NCI-H1930 (cell line): ENCODE measurements around the gene DDX5.
"Not testable (repeated sequence)": the region's sequence is repeated elsewhere in the genome, so short reads cannot be mapped to it uniquely, and the experiment has no call there.

ENCODE experiments used
- DNase-seq, 2 experiments: peaks; one replicate each; lab custom pipeline; 2025; lab: John Stamatoyannopoulos, UW

DDX5 gene

GRCh38 chr17:64492481-64493109, 13.5 kb downstream of the DDX5 start:
- DNase-seq: no peak

GRCh38 chr17:64491994-64492393, 14.1 kb downstream of the DDX5 start:
- no peak for DNase-seq

- DNase-seq: no peak
These were observed 14.8 kb downstream of the DDX5 start for GRCh38 chr17:64491034-64491860.

GRCh38 chr17:64488301-64488700, 17.8 kb downstream of the DDX5 start:
- DNase-seq: no peak

GRCh38 chr17:64484380-64484779, 21.7 kb downstream of the DDX5 start:
- DNase-seq: no peak

GRCh38 chr17:64480951-64481350, 25.1 kb downstream of the DDX5 start:
- DNase-seq: no peak

- DNase-seq: no peak
These were observed 28.2 kb downstream of the DDX5 start for GRCh38 chr17:64477849-64478248.

GRCh38 chr17:64472564-64472963, 33.5 kb downstream of the DDX5 start:
- DNase-seq: no peak

GRCh38 chr17:64471440-64471839, 34.6 kb downstream of the DDX5 start:
- DNase-seq: no peak

GRCh38 chr17:64470625-64471024, 35.5 kb downstream of the DDX5 start:
- DNase-seq: no peak

GRCh38 chr17:64466834-64467233, 39.3 kb downstream of the DDX5 start:
- DNase-seq: not testable (repeated sequence)

- DNase-seq: no peak
These were observed 39.9 kb downstream of the DDX5 start for GRCh38 chr17:64466019-64466735.

GRCh38 chr17:64461788-64462187, 44.3 kb downstream of the DDX5 start:
- DNase-seq: no peak

- DNase-seq: no peak
These were observed 45.1 kb downstream of the DDX5 start for GRCh38 chr17:64460955-64461354.

- DNase-seq: not testable (repeated sequence)
These were observed 46.3 kb downstream of the DDX5 start for GRCh38 chr17:64459818-64460217.

GRCh38 chr17:64459284-64459747, 46.8 kb downstream of the DDX5 start:
- DNase-seq: no peak

- no peak for DNase-seq
These were observed 47.3 kb downstream of the DDX5 start for GRCh38 chr17:64458756-64459155.

- no peak for DNase-seq
These were observed 48.9 kb downstream of the DDX5 start for GRCh38 chr17:64457156-64457555.

- DNase-seq: no peak
These were observed 49.9 kb downstream of the DDX5 start for GRCh38 chr17:64455993-64456885.

- no peak for DNase-seq
These were observed 56.5 kb downstream of the DDX5 start for GRCh38 chr17:64449545-64449944.

GRCh38 chr17:64448665-64449512, 57.2 kb downstream of the DDX5 start, which contains the start of gene MILR1:
MILR1 (plus strand) TSS chr17:64449115; CDS start chr17:64449169, 54 bp downstream.
- no peak for DNase-seq
